ENCODE data around the gene SARS1. TPM values are rescaled to one million over a fixed set of nuclear protein-coding genes. Genes with fewer than 3 reads are reported as not detected.

SARS1 gene
- total and polyA plus RNA-seq, 2 of the 13 experiments (the other 11 are each of a cell fraction or from before 2014, with no cell fraction given) = 103 to 134 TPM

DNA sequence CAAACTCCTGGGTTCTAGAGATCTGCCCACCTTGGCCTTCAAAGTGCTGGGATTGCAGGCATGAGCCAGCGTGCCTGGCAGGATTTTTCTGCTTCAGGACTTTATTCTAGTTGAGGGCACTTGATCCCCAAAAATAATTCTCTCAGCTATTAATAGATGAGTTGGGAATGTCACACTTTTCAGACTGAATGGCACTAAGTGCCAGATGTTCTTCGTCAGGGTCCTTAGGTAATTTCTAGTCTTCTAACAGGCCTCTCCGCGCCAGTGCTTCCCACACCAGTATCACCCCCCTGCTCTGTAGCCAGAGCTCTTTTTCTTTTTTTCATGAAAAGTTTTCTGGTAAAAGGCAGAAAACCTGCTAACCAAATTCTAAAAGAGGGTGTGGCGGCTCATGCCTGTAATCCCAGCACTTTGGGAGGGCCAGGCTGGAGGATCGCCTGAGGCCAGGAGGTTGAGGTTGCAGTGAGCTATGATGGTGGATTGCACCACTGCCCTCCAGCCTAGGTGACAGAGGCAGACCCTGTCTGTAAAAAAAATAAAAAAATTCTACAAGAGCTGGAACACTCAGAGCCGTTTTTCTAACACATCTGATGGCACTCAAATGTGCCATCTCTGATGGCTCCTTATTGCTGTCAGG is 6.1 kb upstream of the SARS1 start (continued):
- TF ChIP-seq ARHGAP35 (CRISPR knock-in tag; IDR thresholded peaks at IDR 0.05; ENCODE audit: borderline replicate concordance) = no peak
- TF ChIP-seq, protein P1, sequence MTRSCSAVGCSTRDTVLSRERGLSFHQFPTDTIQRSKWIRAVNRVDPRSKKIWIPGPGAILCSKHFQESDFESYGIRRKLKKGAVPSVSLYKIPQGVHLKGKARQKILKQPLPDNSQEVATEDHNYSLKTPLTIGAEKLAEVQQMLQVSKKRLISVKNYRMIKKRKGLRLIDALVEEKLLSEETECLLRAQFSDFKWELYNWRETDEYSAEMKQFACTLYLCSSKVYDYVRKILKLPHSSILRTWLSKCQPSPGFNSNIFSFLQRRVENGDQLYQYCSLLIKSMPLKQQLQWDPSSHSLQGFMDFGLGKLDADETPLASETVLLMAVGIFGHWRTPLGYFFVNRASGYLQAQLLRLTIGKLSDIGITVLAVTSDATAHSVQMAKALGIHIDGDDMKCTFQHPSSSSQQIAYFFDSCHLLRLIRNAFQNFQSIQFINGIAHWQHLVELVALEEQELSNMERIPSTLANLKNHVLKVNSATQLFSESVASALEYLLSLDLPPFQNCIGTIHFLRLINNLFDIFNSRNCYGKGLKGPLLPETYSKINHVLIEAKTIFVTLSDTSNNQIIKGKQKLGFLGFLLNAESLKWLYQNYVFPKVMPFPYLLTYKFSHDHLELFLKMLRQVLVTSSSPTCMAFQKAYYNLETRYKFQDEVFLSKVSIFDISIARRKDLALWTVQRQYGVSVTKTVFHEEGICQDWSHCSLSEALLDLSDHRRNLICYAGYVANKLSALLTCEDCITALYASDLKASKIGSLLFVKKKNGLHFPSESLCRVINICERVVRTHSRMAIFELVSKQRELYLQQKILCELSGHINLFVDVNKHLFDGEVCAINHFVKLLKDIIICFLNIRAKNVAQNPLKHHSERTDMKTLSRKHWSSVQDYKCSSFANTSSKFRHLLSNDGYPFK (CRISPR knock-in tag; IDR thresholded peaks at IDR 0.05; ENCODE audit: borderline replicate concordance) = no peak
- TF ChIP-seq MXD4 (CRISPR knock-in tag; IDR thresholded peaks at IDR 0.05) = no peak
- TF ChIP-seq SALL2 (CRISPR knock-in tag; IDR thresholded peaks at IDR 0.05) = no peak
- TF ChIP-seq ZFX (CRISPR knock-in tag; IDR thresholded peaks at IDR 0.05; ENCODE audit: low read depth) = no peak
- no peak for TF ChIP-seq ZNF557 (CRISPR knock-in tag; IDR thresholded peaks at IDR 0.05)

DNA sequence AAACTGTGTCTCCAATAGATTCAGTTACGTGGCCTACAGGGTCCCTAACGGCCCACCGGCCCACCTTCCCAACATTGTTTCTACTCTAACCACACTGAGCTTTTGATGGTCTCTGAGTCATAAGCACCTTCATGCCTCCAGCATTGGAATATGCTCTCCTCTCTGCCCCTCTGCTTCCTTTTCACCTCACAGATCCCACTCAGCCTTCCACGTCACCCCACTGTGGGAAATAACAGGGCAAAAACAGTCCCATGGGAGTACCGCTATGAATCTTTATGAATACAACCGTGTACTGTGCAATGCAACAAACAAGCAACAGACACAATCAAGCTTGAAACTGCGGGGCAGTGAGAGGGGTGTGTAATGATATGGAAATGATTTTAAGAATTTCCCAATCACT is 5.3 kb upstream of the SARS1 start:
- Histone ChIP-seq H3K27ac (ENCODE audit: extremely low read length, insufficient read depth, low read length) (no peak overlapping the region), H3K79me2 (ENCODE audit: insufficient read depth, low read length) (no peaks in the 10 kb centered on the region), H3K36me3 (replicated peaks in 1 of 2; ENCODE audit: control insufficient read depth in 1 of 2, insufficient read depth in 2 of 2, low read length in 2 of 2) (no peaks in the 10 kb centered on the region), H3K9me3 (ENCODE audit: low read length) (no peaks in the 10 kb centered on the region), H2AFZ (ENCODE audit: low read length) (no peak overlapping the region), H3K27me3 (ENCODE audit: control insufficient read depth in 1 of 2, insufficient read depth in 2 of 2, low read length in 2 of 2) (peaks cover 0 to 8% of the 10 kb centered on the region in 2 experiments; a peak in 2 of 5 replicates), H3K4me1 (ENCODE audit: insufficient read depth, low read length) (peaks cover 24% of the 10 kb centered on the region), H4K20me1 (ENCODE audit: insufficient read depth, low read length) (no peaks in the 10 kb centered on the region), H3K4me2 (ENCODE audit: low read depth, low read length) (peak overlapping the region; percentile 75), H3K4me3 (replicated peaks in 1 of 3; ENCODE audit: insufficient read depth in 1 of 3, low read depth in 2 of 3, low read length in 3 of 3) (no peak overlapping the region), H3K9ac (ENCODE audit: insufficient read depth, low read depth, low read length) (no peak overlapping the region)
- ChIA-PET CTCF (ENCODE audit: low intra/inter-chr PET ratio, low total read pairs) (no interaction called here), POLR2A (no interaction called here)
- WGBS (ENCODE audit: low lambda C conversion rate) = 62% methylated on average over 7 of the region's 7 CpGs
- BruUV-seq (replicated peaks) = no TSS peak
- in situ Hi-C loops (cut with HindIII; ENCODE audit: extremely low pct_ligation_motif_present, low pct_unique_long_range_greater_than_20kb) = no loop called here
- FAIRE-seq = no peak
- intact Hi-C loops (cut with micrococcal nuclease; ENCODE audit: unreplicated experiment) = no loop called here
- ATAC-seq = no peak
- DNase-seq (ENCODE audit: low spot score) = no peak
- TF ChIP-seq, protein P2, sequence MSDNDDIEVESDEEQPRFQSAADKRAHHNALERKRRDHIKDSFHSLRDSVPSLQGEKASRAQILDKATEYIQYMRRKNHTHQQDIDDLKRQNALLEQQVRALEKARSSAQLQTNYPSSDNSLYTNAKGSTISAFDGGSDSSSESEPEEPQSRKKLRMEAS (IDR thresholded peaks at IDR 0.05) = no peak
- TF ChIP-seq, protein P3, sequence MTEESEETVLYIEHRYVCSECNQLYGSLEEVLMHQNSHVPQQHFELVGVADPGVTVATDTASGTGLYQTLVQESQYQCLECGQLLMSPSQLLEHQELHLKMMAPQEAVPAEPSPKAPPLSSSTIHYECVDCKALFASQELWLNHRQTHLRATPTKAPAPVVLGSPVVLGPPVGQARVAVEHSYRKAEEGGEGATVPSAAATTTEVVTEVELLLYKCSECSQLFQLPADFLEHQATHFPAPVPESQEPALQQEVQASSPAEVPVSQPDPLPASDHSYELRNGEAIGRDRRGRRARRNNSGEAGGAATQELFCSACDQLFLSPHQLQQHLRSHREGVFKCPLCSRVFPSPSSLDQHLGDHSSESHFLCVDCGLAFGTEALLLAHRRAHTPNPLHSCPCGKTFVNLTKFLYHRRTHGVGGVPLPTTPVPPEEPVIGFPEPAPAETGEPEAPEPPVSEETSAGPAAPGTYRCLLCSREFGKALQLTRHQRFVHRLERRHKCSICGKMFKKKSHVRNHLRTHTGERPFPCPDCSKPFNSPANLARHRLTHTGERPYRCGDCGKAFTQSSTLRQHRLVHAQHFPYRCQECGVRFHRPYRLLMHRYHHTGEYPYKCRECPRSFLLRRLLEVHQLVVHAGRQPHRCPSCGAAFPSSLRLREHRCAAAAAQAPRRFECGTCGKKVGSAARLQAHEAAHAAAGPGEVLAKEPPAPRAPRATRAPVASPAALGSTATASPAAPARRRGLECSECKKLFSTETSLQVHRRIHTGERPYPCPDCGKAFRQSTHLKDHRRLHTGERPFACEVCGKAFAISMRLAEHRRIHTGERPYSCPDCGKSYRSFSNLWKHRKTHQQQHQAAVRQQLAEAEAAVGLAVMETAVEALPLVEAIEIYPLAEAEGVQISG (CRISPR knock-in tag; IDR thresholded peaks at IDR 0.05) = no peak
- TF ChIP-seq GTF2F1 (IDR thresholded peaks at IDR 0.05; ENCODE audit: low read length) = no peak

All from HepG2 (cell line).